AG09319 (cell line): ENCODE data around the gene RFX3.

Source experiments
- DNase-seq: peaks from one replicate; pipeline ENCODE4 v3.0.0-alpha.2; 2010; ENCODE audit warnings: low read depth; ENCODE audit errors: extremely low read depth
- CTCF ChIP-seq: IDR thresholded peaks from 2 replicates; pipeline ENCODE4 v1.5.1; 2011; ENCODE audit warnings: low read depth, mild to moderate bottlenecking, inconsistent platforms, low read length, moderate library complexity

RFX3 gene

GRCh38 chr9:3513265-3513818 is 12.5 kb downstream of the RFX3 start:
- no peak for DNase-seq
- no peak for TF ChIP-seq CTCF

DNA sequence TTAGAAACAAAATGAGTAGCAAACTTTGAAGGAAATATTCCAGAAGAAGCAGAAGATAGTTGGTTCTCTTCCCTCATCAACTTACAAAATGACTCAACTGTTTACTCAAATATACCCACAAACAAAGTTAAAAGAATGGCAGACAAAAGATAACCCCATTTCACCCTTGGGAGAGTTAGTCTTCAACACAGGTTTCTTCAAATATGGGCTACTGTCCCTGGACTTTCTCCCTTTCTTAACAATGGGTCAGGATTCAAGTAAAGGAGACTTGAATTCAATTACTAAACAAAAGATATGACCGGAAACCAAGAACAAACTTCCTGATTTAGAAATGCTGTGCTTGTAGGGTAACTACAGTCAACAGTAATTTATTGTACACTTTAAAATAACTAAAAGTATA is 14.2 kb downstream of the RFX3 start:
- no peak for TF ChIP-seq CTCF
- no peak for DNase-seq

GRCh38 chr9:3510796-3511195 is 15.0 kb downstream of the RFX3 start:
- DNase-seq, result no peak
- no peak for TF ChIP-seq CTCF

DNA sequence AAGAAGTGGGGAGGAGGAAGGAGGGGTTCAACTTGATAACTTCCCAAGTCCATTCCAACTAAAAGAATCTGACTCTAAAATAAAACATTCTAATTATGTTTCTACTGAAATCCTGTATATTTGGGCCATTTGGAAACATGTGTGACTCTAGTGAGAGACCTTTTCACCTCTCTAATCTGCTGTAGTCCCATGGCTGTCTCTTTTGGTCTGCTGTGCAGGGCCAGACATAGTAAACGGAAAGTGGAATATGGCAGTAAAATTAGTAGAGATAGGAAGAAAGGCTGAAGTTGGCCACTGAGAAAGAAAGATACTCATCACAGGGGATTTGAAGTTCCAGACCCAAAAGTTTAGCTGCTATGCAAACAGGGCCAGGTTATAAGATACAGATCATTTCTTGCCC is 15.9 kb downstream of the RFX3 start:
- no peak for DNase-seq
- no peak for TF ChIP-seq CTCF

- no peak for DNase-seq
- no peak for TF ChIP-seq CTCF
Measured at GRCh38 chr9:3508521-3509291, 17.1 kb downstream of the RFX3 start.

DNA sequence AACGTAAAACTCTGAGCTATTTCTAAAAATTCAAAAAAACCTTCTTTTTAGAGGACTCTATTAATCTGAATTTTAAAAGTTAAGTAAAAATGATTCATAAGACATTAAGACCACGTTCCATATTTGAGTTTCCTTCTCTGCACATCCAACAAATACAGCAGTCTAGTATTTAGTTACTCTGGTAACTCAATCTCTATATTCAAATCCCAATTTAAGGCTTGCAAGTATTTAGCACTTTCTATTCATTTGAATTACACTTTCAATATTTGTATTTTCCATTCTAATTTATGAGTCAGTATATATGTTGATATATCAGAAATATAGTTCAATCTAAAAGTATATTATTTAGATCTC is 17.7 kb downstream of the RFX3 start:
- no peak for DNase-seq
- no peak for TF ChIP-seq CTCF

DNA sequence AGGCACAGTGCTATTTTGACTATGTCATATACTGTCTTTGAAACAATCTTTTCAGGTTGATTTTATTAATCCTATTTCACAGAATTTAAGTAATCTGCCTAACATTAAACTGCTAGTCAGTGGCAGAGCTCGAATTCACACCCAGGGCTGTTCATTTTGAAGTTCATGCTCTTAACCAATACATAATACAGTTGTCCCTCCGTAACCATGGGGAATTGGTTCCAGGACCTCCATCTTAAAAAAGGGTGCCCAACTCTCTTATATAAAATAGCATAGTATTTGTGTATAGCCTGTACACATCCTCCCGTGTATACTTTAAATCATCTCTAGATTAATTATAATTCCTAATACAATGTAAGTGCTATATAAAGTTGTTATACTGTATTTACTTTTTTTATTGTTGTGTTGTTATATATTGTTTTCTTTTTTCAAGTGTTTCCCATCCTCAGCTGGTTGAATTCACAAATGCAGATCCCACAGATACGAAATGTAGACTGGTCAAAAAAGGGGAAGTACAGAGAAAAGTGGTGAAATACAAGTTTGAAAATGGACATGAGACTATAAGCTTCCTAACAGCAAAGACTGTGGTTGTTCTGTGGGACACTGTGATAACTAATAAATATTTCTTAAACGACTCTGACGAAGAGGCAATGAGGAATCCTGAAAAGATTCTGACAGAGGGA is 18.3 kb downstream of the RFX3 start:
- DNase-seq, result no peak
- no peak for TF ChIP-seq CTCF
